ENCODE results near the gene CD80.
"Not testable (repeated sequence)": the region's sequence is repeated elsewhere in the genome, so short reads cannot be mapped to it uniquely, and the experiment has no call there.

The CD80 gene

GRCh38 chr3:119595639-119596334 lies 36.4 kb upstream of the CD80 start:
- Histone ChIP-seq H3K18ac (ENCODE audit: low read length) (no peak overlapping the region), H3K4me1 (ENCODE audit: control insufficient read depth, low read depth, low read length) (peaks cover 4% of the 10 kb centered on the region), H3K23ac (ENCODE audit: low read length) (no peak overlapping the region), H3K27me3 (ENCODE audit: insufficient read depth, low read length, poor library complexity) (no peaks in the 10 kb centered on the region), H2BK15ac (replicated peaks; ENCODE audit: low read depth) (no peak overlapping the region), H3K4me2 (ENCODE audit: low read length) (no peak overlapping the region), H2AK5ac (ENCODE audit: low read length) (no peak overlapping the region), H4K5ac (ENCODE audit: low read length) (no peak overlapping the region), H3K79me1 (ENCODE audit: low read length) (no peaks in the 10 kb centered on the region), H3K9ac (ENCODE audit: low read length) (no peak overlapping the region), H3K27ac (ENCODE audit: low read depth, low read length) (no peak overlapping the region), H4K8ac (ENCODE audit: low read depth, low read length) (no peak overlapping the region), H3K36me3 (ENCODE audit: control insufficient read depth, insufficient read depth, low read length) (no peaks in the 10 kb centered on the region), H3K56ac (ENCODE audit: low read length) (no peak overlapping the region), H2BK5ac (ENCODE audit: low read length) (no peak overlapping the region), H3K4ac (ENCODE audit: low read depth, low read length) (no peak overlapping the region), H3K4me3 (ENCODE audit: low read length) (no peak overlapping the region), H3K79me2 (ENCODE audit: control insufficient read depth, insufficient read depth, low read length) (no peaks in the 10 kb centered on the region), H2BK120ac (ENCODE audit: low read depth, low read length) (no peak overlapping the region)
- no CpG with 5 or more reads among the region's 7 CpGs for WGBS (ENCODE audit: extremely low coverage, insufficient coverage, low lambda C conversion rate)
- DNase-seq, result no peak

- H3K27me3 ChIP-seq (ENCODE audit: insufficient read depth, low read length, poor library complexity); H3K27ac ChIP-seq (ENCODE audit: low read depth, low read length): not testable (repeated sequence)
Observed at GRCh38 chr3:119594929-119595328, 35.5 kb upstream of the CD80 start.

GRCh38 chr3:119594066-119594465 lies 34.7 kb upstream of the CD80 start:
- no peak overlapping the region for H3K4ac ChIP-seq (ENCODE audit: low read depth, low read length)
- H2BK15ac ChIP-seq (replicated peaks; ENCODE audit: low read depth), result no peak overlapping the region
- WGBS (ENCODE audit: extremely low coverage, insufficient coverage, low lambda C conversion rate), result no CpG with 5 or more reads among the region's 5 CpGs

More at GRCh38 chr3:119594929-119595328, 35.5 kb upstream of the CD80 start:
- not testable (repeated sequence) for H2BK120ac ChIP-seq (ENCODE audit: low read depth, low read length); H3K9ac ChIP-seq (ENCODE audit: low read length); H3K4me3 ChIP-seq (ENCODE audit: low read length); H3K23ac ChIP-seq (ENCODE audit: low read length); H3K4ac ChIP-seq (ENCODE audit: low read depth, low read length); H3K4me1 ChIP-seq (ENCODE audit: control insufficient read depth, low read depth, low read length); H3K36me3 ChIP-seq (ENCODE audit: control insufficient read depth, insufficient read depth, low read length); H3K79me2 ChIP-seq (ENCODE audit: control insufficient read depth, insufficient read depth, low read length); H3K79me1 ChIP-seq (ENCODE audit: low read length); H3K56ac ChIP-seq (ENCODE audit: low read length); H3K18ac ChIP-seq (ENCODE audit: low read length); H4K5ac ChIP-seq (ENCODE audit: low read length); H4K8ac ChIP-seq (ENCODE audit: low read depth, low read length); H2BK5ac ChIP-seq (ENCODE audit: low read length); DNase-seq; H2BK15ac ChIP-seq (replicated peaks; ENCODE audit: low read depth); H2AK5ac ChIP-seq (ENCODE audit: low read length); H3K4me2 ChIP-seq (ENCODE audit: low read length)
- no CpG with 5 or more reads among the region's 1 CpG for WGBS (ENCODE audit: extremely low coverage, insufficient coverage, low lambda C conversion rate)

GRCh38 chr3:119592861-119593260 lies 33.4 kb upstream of the CD80 start:
- Histone ChIP-seq H3K23ac (ENCODE audit: low read length) (no peak overlapping the region), H3K56ac (ENCODE audit: low read length) (no peak overlapping the region), H3K4me2 (ENCODE audit: low read length) (no peak overlapping the region), H3K4me3 (ENCODE audit: low read length) (no peak overlapping the region), H3K4me1 (ENCODE audit: control insufficient read depth, low read depth, low read length) (peaks cover 4% of the 10 kb centered on the region), H3K79me1 (ENCODE audit: low read length) (no peaks in the 10 kb centered on the region), H3K27ac (ENCODE audit: low read depth, low read length) (no peak overlapping the region), H4K5ac (ENCODE audit: low read length) (no peak overlapping the region), H3K27me3 (ENCODE audit: insufficient read depth, low read length, poor library complexity) (no peaks in the 10 kb centered on the region), H3K4ac (ENCODE audit: low read depth, low read length) (no peak overlapping the region), H2BK15ac (replicated peaks; ENCODE audit: low read depth) (no peak overlapping the region), H4K8ac (ENCODE audit: low read depth, low read length) (no peak overlapping the region), H2BK5ac (ENCODE audit: low read length) (no peak overlapping the region), H2BK120ac (ENCODE audit: low read depth, low read length) (no peak overlapping the region), H2AK5ac (ENCODE audit: low read length) (no peak overlapping the region), H3K9ac (ENCODE audit: low read length) (no peak overlapping the region), H3K18ac (ENCODE audit: low read length) (no peak overlapping the region), H3K79me2 (ENCODE audit: control insufficient read depth, insufficient read depth, low read length) (no peaks in the 10 kb centered on the region), H3K36me3 (ENCODE audit: control insufficient read depth, insufficient read depth, low read length) (no peaks in the 10 kb centered on the region)
- WGBS (ENCODE audit: extremely low coverage, insufficient coverage, low lambda C conversion rate), result no CpG with 5 or more reads among the region's 1 CpG
- no peak for DNase-seq

More at GRCh38 chr3:119594066-119594465, 34.7 kb upstream of the CD80 start:
- H3K79me2 ChIP-seq (ENCODE audit: control insufficient read depth, insufficient read depth, low read length), result no peaks in the 10 kb centered on the region
- no peak overlapping the region for H4K5ac ChIP-seq (ENCODE audit: low read length)
- no peak overlapping the region for H2AK5ac ChIP-seq (ENCODE audit: low read length)
- H3K56ac ChIP-seq (ENCODE audit: low read length), result no peak overlapping the region
- no peak overlapping the region for H2BK5ac ChIP-seq (ENCODE audit: low read length)
- H3K27ac ChIP-seq (ENCODE audit: low read depth, low read length), result no peak overlapping the region
- no peak overlapping the region for H4K8ac ChIP-seq (ENCODE audit: low read depth, low read length)
- H3K27me3 ChIP-seq (ENCODE audit: insufficient read depth, low read length, poor library complexity), result no peaks in the 10 kb centered on the region
- no peaks in the 10 kb centered on the region for H3K79me1 ChIP-seq (ENCODE audit: low read length)
- H3K4me3 ChIP-seq (ENCODE audit: low read length), result no peak overlapping the region
- H2BK120ac ChIP-seq (ENCODE audit: low read depth, low read length), result no peak overlapping the region
- no peaks in the 10 kb centered on the region for H3K36me3 ChIP-seq (ENCODE audit: control insufficient read depth, insufficient read depth, low read length)
- H3K18ac ChIP-seq (ENCODE audit: low read length), result no peak overlapping the region
- H3K23ac ChIP-seq (ENCODE audit: low read length), result no peak overlapping the region
- peaks cover 4% of the 10 kb centered on the region for H3K4me1 ChIP-seq (ENCODE audit: control insufficient read depth, low read depth, low read length)
- no peak overlapping the region for H3K4me2 ChIP-seq (ENCODE audit: low read length)
- no peak for DNase-seq
- H3K9ac ChIP-seq (ENCODE audit: low read length), result no peak overlapping the region

GRCh38 chr3:119590706-119591105 lies 31.3 kb upstream of the CD80 start:
- no peak overlapping the region for H4K8ac ChIP-seq (ENCODE audit: low read depth, low read length)
- H3K36me3 ChIP-seq (ENCODE audit: control insufficient read depth, insufficient read depth, low read length), result no peaks in the 10 kb centered on the region
- no peak overlapping the region for H3K23ac ChIP-seq (ENCODE audit: low read length)
- H3K56ac ChIP-seq (ENCODE audit: low read length), result no peak overlapping the region
- H3K4me1 ChIP-seq (ENCODE audit: control insufficient read depth, low read depth, low read length), result peaks cover 4% of the 10 kb centered on the region
- H3K18ac ChIP-seq (ENCODE audit: low read length), result no peak overlapping the region
- no peaks in the 10 kb centered on the region for H3K79me2 ChIP-seq (ENCODE audit: control insufficient read depth, insufficient read depth, low read length)
- DNase-seq, result no peak
- no peak overlapping the region for H2AK5ac ChIP-seq (ENCODE audit: low read length)
- no peaks in the 10 kb centered on the region for H3K27me3 ChIP-seq (ENCODE audit: insufficient read depth, low read length, poor library complexity)
- no CpG with 5 or more reads among the region's 1 CpG for WGBS (ENCODE audit: extremely low coverage, insufficient coverage, low lambda C conversion rate)
- H3K4ac ChIP-seq (ENCODE audit: low read depth, low read length), result no peak overlapping the region
- no peak overlapping the region for H2BK5ac ChIP-seq (ENCODE audit: low read length)
- H3K27ac ChIP-seq (ENCODE audit: low read depth, low read length), result no peak overlapping the region
- no peaks in the 10 kb centered on the region for H3K79me1 ChIP-seq (ENCODE audit: low read length)
- H3K9ac ChIP-seq (ENCODE audit: low read length), result no peak overlapping the region
- H3K4me3 ChIP-seq (ENCODE audit: low read length), result no peak overlapping the region
- no peak overlapping the region for H3K4me2 ChIP-seq (ENCODE audit: low read length)
- no peak overlapping the region for H2BK15ac ChIP-seq (replicated peaks; ENCODE audit: low read depth)
- H4K5ac ChIP-seq (ENCODE audit: low read length), result no peak overlapping the region
- H2BK120ac ChIP-seq (ENCODE audit: low read depth, low read length), result no peak overlapping the region

Data from mesendoderm (in vitro differentiated cells).